Islet precursor cell (in vitro differentiated cells): ENCODE measurements around the gene MYL12A.
"Not testable (repeated sequence)": the region's sequence is repeated elsewhere in the genome, so short reads cannot be mapped to it uniquely, and the experiment has no call there.

Source experiments
- DNase-seq: peaks from one replicate; pipeline ENCODE4 v3.0.0-alpha.2; 2018

The MYL12A gene

GRCh38 chr18:3247240-3248061, at the start of gene MYL12A:
TSS of gene MYL12A (plus strand) at chr18:3247801. CDS start at chr18:3253248, 5,447 bp downstream.
- peak; percentile 99 for DNase-seq

- not testable (repeated sequence) for DNase-seq
Observed at GRCh38 chr18:3198260-3198860, 49.2 kb upstream of the MYL12A start.

GRCh38 chr18:3199942-3200645, 47.5 kb upstream of the MYL12A start:
- DNase-seq = no peak

- no peak for DNase-seq
Observed at GRCh38 chr18:3205239-3205638, 42.4 kb upstream of the MYL12A start.

GRCh38 chr18:3207565-3207964, 40.0 kb upstream of the MYL12A start:
- peak; percentile 66 for DNase-seq

- DNase-seq = no peak
Observed at GRCh38 chr18:3209859-3210569, 37.6 kb upstream of the MYL12A start.

- no peak for DNase-seq
Observed at GRCh38 chr18:3211236-3211992, 36.2 kb upstream of the MYL12A start.

GRCh38 chr18:3212657-3213056, 34.9 kb upstream of the MYL12A start:
- no peak for DNase-seq

GRCh38 chr18:3213300-3214059, 34.1 kb upstream of the MYL12A start:
- no peak for DNase-seq

GRCh38 chr18:3214855-3215637, 32.6 kb upstream of the MYL12A start:
- DNase-seq = no peak

GRCh38 chr18:3216987-3217386, 30.6 kb upstream of the MYL12A start:
- no peak for DNase-seq

GRCh38 chr18:3217948-3218647, 29.5 kb upstream of the MYL12A start:
- DNase-seq = no peak

- DNase-seq = no peak
Observed at GRCh38 chr18:3218819-3219218, 28.8 kb upstream of the MYL12A start.

GRCh38 chr18:3219241-3219630, 28.4 kb upstream of the MYL12A start:
- DNase-seq = no peak

- DNase-seq = no peak
Observed at GRCh38 chr18:3219631-3220335, 27.8 kb upstream of the MYL12A start, which contains the start of gene MYOM1. TSS of gene MYOM1 (minus strand) at chr18:3219968. CDS start at chr18:3215223, 4,745 bp downstream.

GRCh38 chr18:3220868-3221267, 26.7 kb upstream of the MYL12A start:
- DNase-seq = not testable (repeated sequence)

GRCh38 chr18:3221496-3221895, 26.1 kb upstream of the MYL12A start:
- no peak for DNase-seq

GRCh38 chr18:3223356-3223755, 24.2 kb upstream of the MYL12A start:
- DNase-seq = no peak

GRCh38 chr18:3224223-3224622, 23.4 kb upstream of the MYL12A start:
- no peak for DNase-seq
